IMR-90 (cell line): ENCODE measurements around the gene MAP3K19. TPM values are rescaled to one million over a fixed set of nuclear protein-coding genes. Genes with fewer than 3 reads are reported as not detected.

Source experiments
- ATAC-seq: fragments of 200-7000 bp; cut with Tn5 transposase; 2 replicates; pipeline ENCODE4 v1.9.1; 2020; ENCODE audit warnings: low read depth, mild to moderate bottlenecking, moderate library complexity
- BruUV-seq: library from RNA; stranded (reverse); fragments of 400-500 nt; replicated peaks from 2 replicates; lab custom pipeline; 2021; lab: Mats Ljungman, UMichigan
- CTCF ChIA-PET: fragments of 300-600 bp; formaldehyde crosslinking; extraction: SDS; loops from one replicate; lab custom pipeline; 2021; ENCODE audit warnings: antibody characterized with exemption; lab: Yijun Ruan, JAX
- POLR2A ChIA-PET: fragments of 300-600 bp; sonication (Branson Sonifier 250); formaldehyde crosslinking; loops from one replicate; lab custom pipeline; 2022; ENCODE audit warnings: antibody characterized with exemption; ENCODE audit not compliant: unreplicated experiment; lab: Charles Lee
- DNase-seq: peaks from one replicate; pipeline ENCODE4 v3.0.0; 2013
- H2AFZ ChIP-seq: replicated peaks from 2 replicates; pipeline ENCODE3; 2013; ENCODE audit warnings: low read length, mild to moderate bottlenecking; ENCODE audit not compliant: poor library complexity
- H2AK5ac ChIP-seq: 2 replicates; pipeline ENCODE4 v1.6.1; 2013; ENCODE audit warnings: low read depth, low read length, inconsistent platforms
- H2AK9ac ChIP-seq: replicated peaks from 2 replicates; pipeline ENCODE3; 2013; ENCODE audit warnings: mild to moderate bottlenecking, low read depth, low read length, moderate library complexity; ENCODE audit not compliant: poor library complexity
- H2BK120ac ChIP-seq: 2 replicates; pipeline ENCODE4 v1.6.1; 2013; ENCODE audit warnings: low read depth, low read length, inconsistent platforms
- H2BK15ac ChIP-seq: 3 replicates; pipeline ENCODE4 v1.6.1; 2013; ENCODE audit warnings: low read depth, low read length, inconsistent platforms
- H2BK20ac ChIP-seq: 2 replicates; pipeline ENCODE4 v1.6.1; 2013; ENCODE audit warnings: low read depth, mild to moderate bottlenecking, inconsistent platforms, low read length, moderate library complexity
- H2BK5ac ChIP-seq: 2 replicates; pipeline ENCODE4 v1.6.1; 2013; ENCODE audit warnings: mild to moderate bottlenecking, low read depth, low read length, inconsistent platforms; ENCODE audit not compliant: poor library complexity, severe bottlenecking
- H3K14ac ChIP-seq: replicated peaks from 2 replicates; pipeline ENCODE4 v1.6.1; 2013; ENCODE audit warnings: low read depth, low read length, inconsistent platforms
- H3K18ac ChIP-seq: 2 replicates; pipeline ENCODE4 v1.6.1; 2013; ENCODE audit warnings: low read depth, low read length, control low read depth
- H3K23ac ChIP-seq: 2 replicates; pipeline ENCODE4 v1.6.1; 2013; ENCODE audit warnings: low read depth, low read length, inconsistent platforms
- H3K27ac ChIP-seq: 2 replicates; pipeline ENCODE4 v1.5.1; 2013; ENCODE audit warnings: mild to moderate bottlenecking, control low read depth, low read length; ENCODE audit not compliant: insufficient read depth
- H3K27me3 ChIP-seq: 2 replicates; pipeline ENCODE4 v1.6.1; 2013; ENCODE audit warnings: low read length; ENCODE audit not compliant: control insufficient read depth, insufficient read depth
- H3K36me3 ChIP-seq: 2 replicates; pipeline ENCODE4 v1.6.1; 2013; ENCODE audit warnings: low read length, mixed read lengths; ENCODE audit not compliant: control insufficient read depth, insufficient read depth
- H3K4ac ChIP-seq: 2 replicates; pipeline ENCODE4 v1.6.1; 2013; ENCODE audit warnings: low read depth, low read length, inconsistent platforms
- H3K4me1 ChIP-seq: 2 replicates; pipeline ENCODE4 v1.6.1; 2013; ENCODE audit warnings: low read length, mixed read lengths; ENCODE audit not compliant: control insufficient read depth, insufficient read depth
- H3K4me2 ChIP-seq: 2 replicates; pipeline ENCODE4 v1.6.1; 2013; ENCODE audit warnings: low read depth, mild to moderate bottlenecking, control low read depth, low read length, moderate library complexity
- H3K4me3 ChIP-seq: 2 replicates; pipeline ENCODE4 v1.5.1; 2013; ENCODE audit warnings: low read depth, mild to moderate bottlenecking, control low read depth, low read length, moderate library complexity; ENCODE audit not compliant: insufficient read depth
- H3K56ac ChIP-seq: 2 replicates; pipeline ENCODE4 v1.6.1; 2013; ENCODE audit warnings: low read length, inconsistent platforms; ENCODE audit not compliant: insufficient read depth; ENCODE audit errors: extremely low read depth
- H3K79me1 ChIP-seq, 2 experiments: 2 replicates each; pipeline ENCODE4 v1.6.1; 2013; ENCODE audit warnings: low read length in 2 of 2, inconsistent platforms in 1 of 2, low read depth in 1 of 2
- H3K9ac ChIP-seq: 2 replicates; pipeline ENCODE4 v1.6.1; 2013; ENCODE audit warnings: low read depth, low read length, control low read depth
- H3K9me1 ChIP-seq: 2 replicates; pipeline ENCODE4 v1.6.1; 2013; ENCODE audit warnings: low read length, inconsistent platforms; ENCODE audit not compliant: insufficient read depth
- H3K9me3 ChIP-seq: 2 replicates; pipeline ENCODE4 v1.6.1; 2013; ENCODE audit warnings: low read length; ENCODE audit not compliant: control insufficient read depth, insufficient read depth
- H4K20me1 ChIP-seq: 2 replicates; pipeline ENCODE4 v1.6.1; 2013; ENCODE audit warnings: low read length, inconsistent platforms; ENCODE audit not compliant: insufficient read depth
- H4K5ac ChIP-seq: 2 replicates; pipeline ENCODE4 v1.6.1; 2013; ENCODE audit warnings: mild to moderate bottlenecking, low read depth, low read length, control low read depth
- H4K8ac ChIP-seq, 2 experiments: 2 replicates each; pipeline ENCODE4 v1.6.1; 2013; ENCODE audit warnings: low read depth in 2 of 2, low read length in 2 of 2, control low read depth in 1 of 2, inconsistent platforms in 1 of 2
- H4K91ac ChIP-seq: 2 replicates; pipeline ENCODE4 v1.6.1; 2013; ENCODE audit warnings: low read depth, low read length, inconsistent platforms; ENCODE audit not compliant: insufficient read depth
- BHLHE40 ChIP-seq: fragments of 150-350 bp; IDR thresholded peaks from 2 replicates; pipeline ENCODE4 v1.6.1; 2016; ENCODE audit warnings: mild to moderate bottlenecking, low read depth, low read length
- CEBPB ChIP-seq: IDR thresholded peaks from 2 replicates; pipeline ENCODE4 v1.6.1; 2012; ENCODE audit warnings: low read depth, low read length, improper control_type of control experiment
- CHD1 ChIP-seq: IDR thresholded peaks from 2 replicates; pipeline ENCODE4 v1.6.1; 2012; ENCODE audit warnings: low read depth, low read length, improper control_type of control experiment
- CTCF ChIP-seq: conservative IDR thresholded peaks from 2 replicates; pipeline ENCODE4 v1.5.1; 2012; ENCODE audit warnings: mild to moderate bottlenecking, low read depth, low read length, improper control_type of control experiment
- FOS ChIP-seq: fragments of 150-350 bp; IDR thresholded peaks from 2 replicates; pipeline ENCODE4 v1.6.1; 2016; ENCODE audit warnings: low read depth, low read length
- MAFK ChIP-seq: IDR thresholded peaks from 2 replicates; pipeline ENCODE4 v1.6.1; 2012; ENCODE audit warnings: low read depth, low read length, improper control_type of control experiment
- MAZ ChIP-seq: IDR thresholded peaks from 2 replicates; pipeline ENCODE4 v1.6.1; 2012; ENCODE audit warnings: low read depth, mild to moderate bottlenecking, low read length, improper control_type of control experiment, moderate library complexity, borderline replicate concordance
- MXI1 ChIP-seq: IDR thresholded peaks from 2 replicates; pipeline ENCODE4 v1.6.1; 2012; ENCODE audit warnings: low read depth, mild to moderate bottlenecking, low read length, moderate library complexity, borderline replicate concordance
- NFE2L2 ChIP-seq: fragments of 150-350 bp; IDR thresholded peaks from 2 replicates; pipeline ENCODE4 v1.6.1; 2016; ENCODE audit warnings: low read depth, mild to moderate bottlenecking, low read length
- POLR2A ChIP-seq: IDR thresholded peaks from 2 replicates; pipeline ENCODE4 v1.6.1; 2012; ENCODE audit warnings: mild to moderate bottlenecking, low read depth, low read length
- RAD21 ChIP-seq: IDR thresholded peaks from 2 replicates; pipeline ENCODE4 v1.6.1; 2012; ENCODE audit warnings: low read length, improper control_type of control experiment
- RCOR1 ChIP-seq: IDR thresholded peaks from 2 replicates; pipeline ENCODE4 v1.6.1; 2012; ENCODE audit warnings: mild to moderate bottlenecking, low read length, improper control_type of control experiment; ENCODE audit not compliant: insufficient replicate concordance
- RFX5 ChIP-seq: IDR thresholded peaks from 2 replicates; pipeline ENCODE4 v1.8.0; 2012; ENCODE audit warnings: low read depth, mild to moderate bottlenecking, low read length, moderate library complexity
- SMC3 ChIP-seq: fragments of 150-350 bp; IDR thresholded peaks from 2 replicates; pipeline ENCODE4 v1.6.1; 2016; ENCODE audit warnings: low read depth, mild to moderate bottlenecking, antibody characterized with exemption, low read length, moderate library complexity
- WGBS, 2 experiments: methylation state at CpG; one replicate each; pipeline versions ENCODE4 v1.1.5 to v1.1.7; 2013; ENCODE audit warnings: missing lambda C conversion rate in 2 of 2; ENCODE audit not compliant: insufficient read length in 1 of 2; ENCODE audit errors: extremely low coverage in 2 of 2; 5-methylcytosine and 5-hydroxymethylcytosine counted together
- dilution Hi-C: fragments of 300-500 bp; cut with HindIII; formaldehyde crosslinking; loops from one replicate; pipeline ENCODE4 v1.14.3; 2018; ENCODE audit warnings: low sequenced_read_pairs; ENCODE audit not compliant: unreplicated experiment
- in situ Hi-C: fragments of 300-500 bp; cut with MboI; formaldehyde crosslinking; loops from 3 replicates; pipeline ENCODE4 v1.14.3; 2019; ENCODE audit warnings: low sequenced_read_pairs, inconsistent platforms, mixed read lengths
- intact Hi-C: fragments of 100-400 bp; cut with micrococcal nuclease; formaldehyde crosslinking; loops from 2 replicates; pipeline ENCODE4 v1.10.0; 2022
- polyA plus RNA-seq, 3 experiments: library from polyadenylated mRNA; depleted of rRNA; stranded (reverse); fragments of >200 nt; gene quantifications; 2 replicates each; pipeline ENCODE4 v1.2.3, GENCODE V29; 2012; ENCODE audit warnings: low replicate concordance in 1 of 3
- total RNA-seq: library from RNA; depleted of rRNA; stranded (reverse); fragments of >200 nt; gene quantifications from 2 replicates; pipeline ENCODE4 v1.2.3, GENCODE V29; 2012
- TF ChIP-seq, protein P1 (sequence below): fragments of 150-350 bp; IDR thresholded peaks from 2 replicates; pipeline ENCODE4 v1.6.1; 2016; ENCODE audit warnings: low read depth, mild to moderate bottlenecking, low read length, moderate library complexity, borderline replicate concordance
- TF ChIP-seq, protein P2 (sequence below): fragments of 150-350 bp; IDR thresholded peaks from 2 replicates; pipeline ENCODE4 v1.6.1; 2017; ENCODE audit warnings: mild to moderate bottlenecking, antibody characterized with exemption, low read length, low read depth

Gene MAP3K19
- total and polyA plus RNA-seq, 2 of the 4 experiments (the other 2 are of a cell fraction): not detected

GRCh38 chr2:135030826-135031225, 16.4 kb downstream of the MAP3K19 start:
- no peaks in the 10 kb centered on the region for H3K79me1 ChIP-seq
- intact Hi-C loops: no loop called here
- no peak overlapping the region for H4K5ac ChIP-seq
- H3K4me2 ChIP-seq: no peak overlapping the region
- BruUV-seq: no TSS peak
- no peaks in the 10 kb centered on the region for H3K9me3 ChIP-seq
- H2BK15ac ChIP-seq: no peak overlapping the region
- DNase-seq (peak; percentile 65), ATAC-seq (peak; percentile 83)
- no peak overlapping the region for H3K23ac ChIP-seq
- dilution Hi-C loops: no loop called here
- H2AK5ac ChIP-seq: no peak overlapping the region
- no peaks in the 10 kb centered on the region for H3K36me3 ChIP-seq
- no peak overlapping the region for H2BK20ac ChIP-seq
- H4K20me1 ChIP-seq: no peaks in the 10 kb centered on the region
- in situ Hi-C loops: no loop called here
- no peak overlapping the region for H4K8ac ChIP-seq
- CTCF ChIA-PET: no interaction called here
- H2BK5ac ChIP-seq: no peak overlapping the region
- H3K4me3 ChIP-seq: no peak overlapping the region
- H3K4ac ChIP-seq: no peak overlapping the region
- H2AFZ ChIP-seq: no peak overlapping the region
- no peak overlapping the region for H2BK120ac ChIP-seq
- TF ChIP-seq POLR2A (no peak), SMC3 (no peak), CHD1 (no peak), FOS (no peak), MXI1 (no peak), CTCF (no peak), RAD21 (no peak), RFX5 (no peak), NFE2L2 (no peak), MAZ (no peak), RCOR1 (no peak), CEBPB (no peak), BHLHE40 (no peak), MAFK (no peak)
- TF ChIP-seq, protein P1, sequence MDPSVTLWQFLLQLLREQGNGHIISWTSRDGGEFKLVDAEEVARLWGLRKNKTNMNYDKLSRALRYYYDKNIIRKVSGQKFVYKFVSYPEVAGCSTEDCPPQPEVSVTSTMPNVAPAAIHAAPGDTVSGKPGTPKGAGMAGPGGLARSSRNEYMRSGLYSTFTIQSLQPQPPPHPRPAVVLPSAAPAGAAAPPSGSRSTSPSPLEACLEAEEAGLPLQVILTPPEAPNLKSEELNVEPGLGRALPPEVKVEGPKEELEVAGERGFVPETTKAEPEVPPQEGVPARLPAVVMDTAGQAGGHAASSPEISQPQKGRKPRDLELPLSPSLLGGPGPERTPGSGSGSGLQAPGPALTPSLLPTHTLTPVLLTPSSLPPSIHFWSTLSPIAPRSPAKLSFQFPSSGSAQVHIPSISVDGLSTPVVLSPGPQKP: no peak
- TF ChIP-seq, protein P2, sequence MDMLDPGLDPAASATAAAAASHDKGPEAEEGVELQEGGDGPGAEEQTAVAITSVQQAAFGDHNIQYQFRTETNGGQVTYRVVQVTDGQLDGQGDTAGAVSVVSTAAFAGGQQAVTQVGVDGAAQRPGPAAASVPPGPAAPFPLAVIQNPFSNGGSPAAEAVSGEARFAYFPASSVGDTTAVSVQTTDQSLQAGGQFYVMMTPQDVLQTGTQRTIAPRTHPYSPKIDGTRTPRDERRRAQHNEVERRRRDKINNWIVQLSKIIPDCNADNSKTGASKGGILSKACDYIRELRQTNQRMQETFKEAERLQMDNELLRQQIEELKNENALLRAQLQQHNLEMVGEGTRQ: no peak
- no peaks in the 10 kb centered on the region for H3K4me1 ChIP-seq
- H3K9ac ChIP-seq: no peak overlapping the region
- no CpG with 5 or more reads among the region's 1 CpG for WGBS, 2 experiments
- H3K9me1 ChIP-seq: no peaks in the 10 kb centered on the region
- no peak overlapping the region for H4K91ac ChIP-seq
- H3K56ac ChIP-seq: no peak overlapping the region
- no peak overlapping the region for H3K27ac ChIP-seq
- H3K18ac ChIP-seq: no peak overlapping the region
- POLR2A ChIA-PET: no interaction called here
- H2AK9ac ChIP-seq: no peak overlapping the region
- no peak overlapping the region for H3K14ac ChIP-seq
- no peaks in the 10 kb centered on the region for H3K27me3 ChIP-seq
